ENCODE results near the gene EXD2. TPM values are rescaled to one million over a fixed set of nuclear protein-coding genes. Genes with fewer than 3 reads are reported as not detected.
A peak's percentile ranks its signal among the peaks of the same experiment; 100 is the strongest.
"Not testable (repeated sequence)": the region's sequence is repeated elsewhere in the genome, so short reads cannot be mapped to it uniquely, and the experiment has no call there.

EXD2 gene, protein sequence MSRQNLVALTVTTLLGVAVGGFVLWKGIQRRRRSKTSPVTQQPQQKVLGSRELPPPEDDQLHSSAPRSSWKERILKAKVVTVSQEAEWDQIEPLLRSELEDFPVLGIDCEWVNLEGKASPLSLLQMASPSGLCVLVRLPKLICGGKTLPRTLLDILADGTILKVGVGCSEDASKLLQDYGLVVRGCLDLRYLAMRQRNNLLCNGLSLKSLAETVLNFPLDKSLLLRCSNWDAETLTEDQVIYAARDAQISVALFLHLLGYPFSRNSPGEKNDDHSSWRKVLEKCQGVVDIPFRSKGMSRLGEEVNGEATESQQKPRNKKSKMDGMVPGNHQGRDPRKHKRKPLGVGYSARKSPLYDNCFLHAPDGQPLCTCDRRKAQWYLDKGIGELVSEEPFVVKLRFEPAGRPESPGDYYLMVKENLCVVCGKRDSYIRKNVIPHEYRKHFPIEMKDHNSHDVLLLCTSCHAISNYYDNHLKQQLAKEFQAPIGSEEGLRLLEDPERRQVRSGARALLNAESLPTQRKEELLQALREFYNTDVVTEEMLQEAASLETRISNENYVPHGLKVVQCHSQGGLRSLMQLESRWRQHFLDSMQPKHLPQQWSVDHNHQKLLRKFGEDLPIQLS
- 51.8 TPM for total RNA-seq

DNA sequence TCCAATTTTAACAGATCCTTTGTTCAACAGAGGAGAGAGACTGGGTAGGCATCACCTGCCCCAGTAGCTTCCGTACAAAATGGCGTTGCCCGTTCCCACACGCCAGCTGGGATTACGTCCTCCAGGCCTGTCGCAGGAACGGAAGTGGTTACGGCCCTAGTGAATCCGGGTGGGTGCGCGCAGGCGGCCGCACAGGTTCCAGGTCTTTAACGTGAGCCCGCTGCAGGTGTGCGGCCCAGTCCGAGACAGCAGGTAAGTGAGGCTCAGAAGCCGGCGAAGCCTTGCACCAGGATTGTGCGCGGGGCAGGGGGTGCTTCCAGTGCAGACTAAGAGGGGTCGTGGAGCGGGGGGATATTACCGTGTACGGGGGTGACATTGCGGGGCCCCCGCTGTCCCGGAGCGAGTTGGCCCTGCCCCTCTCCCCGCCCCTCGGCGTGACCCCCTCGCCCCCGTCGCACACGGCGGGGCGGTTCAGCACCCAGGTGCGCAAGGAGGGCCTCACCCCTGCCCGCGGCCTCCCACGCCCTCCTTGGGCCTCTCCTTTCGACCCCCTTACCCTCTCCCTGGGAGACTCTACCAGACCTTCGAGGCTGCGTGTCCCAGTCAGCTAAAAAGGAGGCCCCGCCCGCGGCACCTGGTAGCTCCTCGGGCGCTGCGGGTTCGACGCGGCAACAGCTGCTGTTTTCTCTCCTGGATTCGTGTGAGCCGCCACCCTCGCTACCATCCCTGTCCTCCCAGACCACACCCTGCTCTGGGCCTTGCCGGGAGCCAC is at the start of gene EXD2:
Gene EXD2, plus strand, starts transcription at position 159 of the 772 bp plus-strand sequence. CDS start 17,973 bp downstream, outside the sequence.
- FAIRE-seq (no peak), DNase-seq (ENCODE audit: low spot score in 2 of 2) (peak; percentile 84 to 88)

DNA sequence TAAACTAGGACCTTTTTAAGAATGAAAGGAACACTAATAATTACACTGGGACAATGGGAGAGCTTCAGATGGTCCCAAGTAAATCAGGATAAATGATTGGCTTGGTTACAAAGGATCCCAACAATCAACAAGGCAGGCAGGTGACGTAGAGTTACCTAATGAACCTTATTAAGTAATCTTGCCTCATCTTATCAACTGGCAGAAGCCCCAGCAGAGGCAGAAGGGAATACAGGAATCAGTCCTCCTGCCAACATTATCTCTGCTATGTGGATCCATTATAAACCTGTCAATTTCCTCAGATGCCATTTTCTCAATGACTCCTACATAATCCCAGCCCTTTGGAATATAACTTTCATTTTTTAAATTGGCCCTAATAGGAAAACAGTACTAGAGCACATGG is 49.7 kb upstream of the EXD2 start:
- FAIRE-seq = no peak
- DNase-seq (ENCODE audit: low spot score in 2 of 2) = no peak

DNA sequence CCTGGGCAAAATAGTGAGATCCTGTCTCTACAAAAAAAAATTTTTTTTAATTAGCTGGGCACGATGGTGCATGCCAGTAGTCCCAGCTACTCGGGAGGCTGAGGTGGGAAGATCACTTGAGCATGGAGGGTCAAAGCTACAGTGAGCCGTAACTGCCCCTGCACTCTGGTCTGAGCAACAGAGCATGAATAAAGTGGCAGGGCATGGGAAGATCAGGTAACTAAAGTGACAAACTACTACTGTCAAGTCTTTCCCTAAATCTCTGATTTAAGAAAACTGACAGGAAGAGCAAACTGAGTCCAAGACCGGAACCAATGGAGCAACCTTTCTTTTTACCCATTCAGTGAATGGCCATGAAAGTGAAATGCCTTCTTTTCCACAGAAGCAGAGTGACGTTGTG is 49.2 kb upstream of the EXD2 start:
- DNase-seq (ENCODE audit: low spot score in 2 of 2) (no peak), FAIRE-seq (no peak)

DNA sequence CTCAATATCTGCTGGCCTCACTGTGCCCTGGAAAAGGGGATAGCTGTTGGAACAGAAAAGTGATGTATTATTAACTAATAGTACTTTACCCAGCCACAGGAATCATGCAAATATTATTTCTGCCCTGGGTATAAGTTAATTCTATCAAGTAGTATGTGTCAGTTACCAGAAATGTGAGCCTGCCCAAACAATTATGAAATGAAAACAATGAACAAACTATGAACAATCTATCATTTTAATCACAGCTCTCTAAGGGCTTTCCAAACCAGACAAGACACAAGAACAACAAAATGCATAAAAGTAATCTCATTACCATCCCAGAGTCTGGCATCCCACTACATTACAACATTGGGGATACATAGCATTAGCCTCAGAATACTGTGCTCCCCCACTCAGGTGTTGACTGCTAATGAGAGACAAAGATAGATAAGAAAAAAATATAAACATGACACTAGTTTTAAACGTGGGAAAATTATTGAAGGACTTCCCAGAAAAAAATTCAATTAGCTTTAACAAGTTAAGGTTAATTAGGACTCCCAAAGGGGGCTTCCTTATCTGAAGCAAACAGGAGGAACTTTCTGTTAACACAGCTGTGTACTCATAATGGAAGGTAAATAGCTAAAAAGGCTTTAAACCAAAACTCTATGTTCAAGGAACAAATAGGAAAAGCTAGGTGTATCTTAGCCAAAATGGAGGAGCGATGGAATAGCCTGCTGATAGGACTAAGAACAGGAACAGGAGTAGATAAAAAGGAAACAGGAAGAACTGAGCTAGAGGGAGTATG is 41.6 kb upstream of the EXD2 start:
- no peak for DNase-seq (ENCODE audit: low spot score in 2 of 2)
- FAIRE-seq = no peak

DNA sequence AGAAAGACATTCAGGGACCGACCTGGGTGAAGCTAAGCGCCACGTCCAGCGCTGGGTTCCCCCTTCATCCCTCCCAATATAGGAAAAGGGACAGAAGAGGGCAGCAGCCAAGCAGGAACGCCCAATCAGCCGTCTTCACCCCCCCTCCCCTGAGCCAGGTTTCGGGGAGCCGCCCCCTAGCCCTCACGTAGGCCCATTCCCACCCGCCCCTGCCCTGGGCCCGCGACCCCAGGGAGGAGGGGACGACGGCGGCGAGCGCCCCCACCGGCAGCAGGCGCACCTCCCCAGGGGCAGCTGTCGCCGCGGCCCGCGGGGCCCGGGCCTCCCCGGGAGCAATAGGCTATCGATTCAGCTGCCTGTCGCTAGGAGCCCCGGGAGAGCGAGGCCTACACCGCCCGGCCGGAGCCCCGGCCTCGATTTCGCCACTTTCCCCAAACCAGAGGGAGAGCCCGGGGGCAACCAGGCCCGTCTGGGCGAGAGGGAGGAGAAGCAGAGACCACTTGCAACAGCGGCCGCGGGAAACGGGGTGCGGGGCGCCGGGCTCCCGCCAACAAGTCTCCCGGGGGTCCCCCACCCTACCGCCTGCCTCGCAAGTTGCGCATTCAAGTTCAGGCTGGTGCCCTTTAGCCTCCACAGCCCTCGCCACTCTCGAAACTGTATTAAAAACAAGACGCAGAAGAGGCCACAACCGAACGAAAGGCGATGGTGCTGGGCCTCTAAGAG is 39.7 kb upstream of the EXD2 start:
- DNase-seq (ENCODE audit: low spot score in 2 of 2) (peak; percentile 79 to 83), FAIRE-seq (no peak)

DNA sequence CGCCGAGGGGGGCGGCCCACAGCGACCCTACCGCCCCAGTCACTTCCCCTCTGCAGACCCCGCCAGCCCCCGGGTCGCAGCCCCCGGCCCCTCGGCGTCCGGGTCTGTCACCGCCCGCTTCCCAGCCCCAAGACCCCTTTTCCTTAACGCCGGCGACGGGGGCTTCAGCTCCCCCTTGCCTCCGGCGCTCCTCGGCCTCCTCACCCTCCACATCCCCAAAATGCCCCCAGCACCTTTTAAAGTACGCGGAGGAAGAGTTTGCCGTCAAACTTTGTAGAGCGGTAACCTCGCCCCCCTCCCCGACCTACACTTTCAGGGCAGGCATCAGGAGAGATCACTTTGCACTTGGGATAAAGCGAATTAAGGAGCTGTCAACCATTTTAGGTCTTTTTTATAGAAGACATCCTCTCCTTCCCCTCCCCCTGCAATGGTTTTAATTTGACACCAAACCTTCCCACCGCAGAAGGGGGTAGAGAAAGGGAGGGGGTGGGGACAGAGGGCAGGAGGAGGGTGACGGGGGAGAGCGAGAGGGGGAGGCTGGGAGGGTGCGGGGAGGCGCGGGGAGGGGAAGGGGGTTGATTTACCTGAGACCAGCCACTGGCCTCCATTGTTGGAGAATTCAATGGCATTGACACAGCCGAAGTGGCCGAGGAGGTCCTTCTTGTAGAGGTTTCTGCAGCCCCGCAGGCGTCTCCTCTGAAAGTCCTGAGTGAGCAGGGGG is 39.0 kb upstream of the EXD2 start:
- DNase-seq (ENCODE audit: low spot score in 2 of 2) (peak; percentile 24 to 48), FAIRE-seq (no peak)

DNA sequence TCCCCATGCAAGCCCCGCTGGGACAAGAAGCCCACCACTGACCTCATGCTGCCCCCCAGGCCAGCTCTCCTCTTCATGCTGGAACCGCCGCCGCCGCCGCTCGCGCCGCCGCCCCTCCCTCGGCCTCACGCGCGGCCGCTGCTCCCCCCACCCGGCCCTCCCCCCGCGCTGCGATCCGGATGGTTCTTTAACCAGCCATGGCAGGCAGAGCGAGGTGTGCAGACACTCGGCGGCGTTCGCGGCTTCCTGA is 38.5 kb upstream of the EXD2 start, which contains the start of gene DCAF5:
Gene DCAF5, minus strand, starts transcription at position 218 of the 250 bp plus-strand sequence. Its CDS starts 141 bp downstream, at position 77.
- no peak for FAIRE-seq
- DNase-seq (ENCODE audit: low spot score in 2 of 2) = no peak

DNA sequence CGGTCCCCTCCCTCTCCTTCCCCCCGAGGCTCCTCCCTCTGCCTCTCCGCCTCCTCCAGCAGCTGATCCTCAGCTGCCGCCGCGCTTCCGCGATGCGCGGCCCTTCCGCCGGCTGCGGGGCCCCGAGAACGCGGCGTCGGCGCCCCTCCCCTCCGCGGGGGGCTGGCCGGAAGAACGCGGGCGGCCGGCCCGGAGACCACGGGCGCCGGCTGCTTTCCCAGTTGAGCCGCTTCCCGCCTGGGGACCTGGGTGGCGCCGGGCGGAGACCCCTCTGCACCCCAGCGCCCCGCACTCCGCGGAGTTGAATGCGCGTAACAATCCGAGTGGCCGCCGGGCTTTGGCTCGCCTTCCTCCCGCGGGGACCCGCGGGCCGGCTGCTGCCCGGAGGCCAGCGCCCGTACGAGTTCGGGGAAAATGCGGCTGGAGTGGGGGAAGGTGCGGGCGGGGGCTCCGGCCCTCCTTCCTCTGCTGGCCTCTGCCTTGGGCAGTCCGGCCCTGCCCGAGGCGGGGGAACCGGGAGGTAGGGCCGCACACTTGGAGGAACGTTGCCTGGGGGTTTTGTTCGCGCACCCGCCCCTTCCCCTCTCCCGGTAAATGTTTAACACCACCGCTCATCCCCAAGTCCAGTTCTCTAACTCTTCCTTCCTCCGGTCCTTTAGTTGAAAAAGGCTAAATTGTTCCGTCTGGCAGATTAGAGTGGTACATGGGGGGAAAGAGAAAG is 38.0 kb upstream of the EXD2 start:
- FAIRE-seq = no peak

DNA sequence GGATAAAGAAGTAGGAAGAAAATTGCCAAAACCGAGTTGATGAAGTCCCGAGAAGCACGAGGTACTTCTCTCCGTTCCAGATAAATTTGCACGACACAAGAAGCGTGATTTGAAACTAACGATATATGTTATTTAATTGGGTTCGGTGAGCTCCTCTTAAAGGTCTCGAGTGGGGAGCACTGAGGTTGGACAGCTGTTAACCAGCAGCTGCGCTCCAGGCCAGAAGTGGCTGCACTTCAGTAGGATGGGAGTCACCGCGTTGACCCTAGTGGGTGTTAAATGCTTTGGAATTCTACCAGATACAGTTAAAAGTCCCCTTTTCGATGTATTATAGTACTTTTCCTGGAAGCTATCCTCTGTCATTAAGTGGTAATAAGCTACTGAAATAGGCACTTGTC is 37.4 kb upstream of the EXD2 start:
- DNase-seq (ENCODE audit: low spot score in 2 of 2) = no peak
- FAIRE-seq = no peak

More for the DNA sequence above, 38.0 kb upstream of the EXD2 start:
- peak; percentile 93 to 96 for DNase-seq (ENCODE audit: low spot score in 2 of 2)

DNA sequence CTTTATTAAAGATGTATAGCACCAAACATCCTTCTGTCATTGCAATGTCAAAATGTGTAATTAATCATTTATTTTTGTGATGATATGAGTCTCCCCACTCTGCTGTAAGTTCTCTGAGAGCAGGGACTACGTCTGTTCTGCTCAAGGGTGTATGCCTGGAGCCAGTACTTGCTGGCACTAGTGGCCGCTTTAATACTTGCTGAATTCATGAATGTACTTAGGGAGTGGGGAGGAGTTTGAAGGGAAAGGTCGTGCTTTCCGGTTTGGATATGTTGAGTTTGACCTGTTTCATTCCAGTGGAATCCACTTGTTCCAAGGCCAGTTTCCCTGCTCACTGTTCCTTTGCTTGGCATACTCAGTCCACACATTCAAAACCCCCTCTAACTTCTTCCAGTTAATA is 36.5 kb upstream of the EXD2 start:
- FAIRE-seq (no peak), DNase-seq (ENCODE audit: low spot score in 2 of 2) (no peak)

DNA sequence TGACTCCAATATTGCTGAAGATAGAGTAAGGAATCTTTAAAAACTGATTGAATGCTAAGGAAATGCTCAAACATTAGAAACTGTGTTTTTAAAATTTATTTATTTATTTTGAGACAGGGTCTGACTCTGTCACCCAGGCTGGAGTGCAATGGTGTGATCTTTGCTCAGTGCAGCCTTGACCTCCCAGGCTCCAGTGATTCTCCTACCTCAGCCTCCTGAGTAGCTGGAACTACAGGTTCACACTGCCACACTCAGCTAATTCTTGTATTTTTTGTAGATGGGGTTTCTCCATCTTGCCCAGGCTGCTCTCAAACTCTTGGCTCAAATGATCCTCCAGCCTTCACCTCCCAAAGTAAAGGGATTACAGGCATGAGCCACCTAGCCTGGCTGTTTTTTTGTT is 35.1 kb upstream of the EXD2 start:
- FAIRE-seq (no peak), DNase-seq (ENCODE audit: low spot score in 2 of 2) (no peak)

DNA sequence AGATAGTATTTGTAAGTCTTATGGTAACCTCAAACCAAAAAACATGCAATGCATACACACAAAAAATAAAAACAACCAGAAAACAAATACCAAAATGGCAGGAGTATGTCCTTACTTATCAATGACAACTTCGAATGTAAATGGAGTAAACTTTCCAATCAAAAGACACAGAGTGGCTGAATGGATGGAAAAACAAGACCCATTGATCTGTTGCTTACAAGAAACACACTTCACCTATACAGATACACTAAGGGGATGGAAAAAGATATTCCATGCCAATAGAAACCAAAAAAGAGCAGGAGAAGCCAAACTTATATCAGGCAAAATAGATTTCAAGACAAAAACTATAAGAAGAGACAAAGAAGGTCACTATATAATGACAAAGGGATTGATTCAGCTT is 29.7 kb upstream of the EXD2 start:
- FAIRE-seq = no peak
- DNase-seq (ENCODE audit: low spot score in 2 of 2) = no peak

DNA sequence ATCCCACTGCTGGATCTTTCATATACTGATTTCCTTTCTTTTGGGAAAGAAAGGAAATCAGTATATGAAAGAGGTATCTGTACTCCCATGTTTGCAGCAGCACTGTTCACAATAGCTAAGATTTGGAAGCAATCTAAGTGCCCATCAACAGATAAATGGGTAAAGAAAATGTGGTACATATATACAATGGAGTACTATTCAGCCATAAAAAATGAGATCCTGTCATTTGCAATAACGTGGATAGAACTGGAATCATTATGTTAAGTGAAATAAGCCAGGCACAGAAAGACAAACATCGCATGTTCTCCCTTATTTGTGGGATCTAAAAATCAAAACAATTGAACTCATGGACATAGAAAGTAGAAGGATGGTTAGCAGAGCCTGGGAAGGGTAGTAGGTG is 25.5 kb upstream of the EXD2 start:
- FAIRE-seq; DNase-seq (ENCODE audit: low spot score in 2 of 2): not testable (repeated sequence)

DNA sequence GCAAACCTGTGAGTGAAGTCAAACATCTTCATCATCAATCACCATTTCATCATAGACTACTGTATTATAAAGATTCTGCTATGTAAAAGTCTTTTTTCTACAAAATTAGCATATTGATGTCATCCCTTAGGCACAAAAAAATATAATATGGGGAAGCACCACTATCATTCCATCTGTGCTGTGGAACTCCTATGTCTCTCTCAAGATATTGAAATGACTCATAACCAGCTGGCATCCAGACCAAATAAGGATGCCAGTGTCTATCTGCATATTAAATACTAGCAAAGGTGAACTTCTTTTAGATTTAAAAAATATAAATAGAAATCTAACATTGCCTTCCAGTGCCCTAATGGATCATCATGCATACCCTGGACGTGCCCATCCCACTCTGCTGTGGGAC is 20.5 kb upstream of the EXD2 start:
- no peak for DNase-seq (ENCODE audit: low spot score in 2 of 2)
- no peak for FAIRE-seq

DNA sequence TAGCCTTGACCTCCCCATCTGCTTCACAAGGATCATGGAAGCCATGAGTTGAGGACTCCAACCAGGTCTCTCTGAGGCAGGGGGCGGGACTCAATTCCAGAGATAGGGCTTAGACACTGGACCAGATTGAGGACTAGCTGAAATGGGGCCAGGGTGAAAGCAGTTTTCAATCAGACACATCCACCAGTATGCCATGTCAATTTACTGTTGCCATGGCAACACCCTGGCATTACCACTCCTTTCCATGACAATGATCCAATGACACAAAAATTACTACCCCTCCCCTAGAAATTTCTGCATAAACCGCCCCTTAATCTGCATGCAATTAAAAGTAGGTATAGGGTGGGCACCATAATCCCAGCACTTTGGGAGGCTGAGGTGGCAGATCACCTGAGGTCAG is 19.7 kb upstream of the EXD2 start:
- DNase-seq (ENCODE audit: low spot score in 2 of 2) (no peak), FAIRE-seq (no peak)

DNA sequence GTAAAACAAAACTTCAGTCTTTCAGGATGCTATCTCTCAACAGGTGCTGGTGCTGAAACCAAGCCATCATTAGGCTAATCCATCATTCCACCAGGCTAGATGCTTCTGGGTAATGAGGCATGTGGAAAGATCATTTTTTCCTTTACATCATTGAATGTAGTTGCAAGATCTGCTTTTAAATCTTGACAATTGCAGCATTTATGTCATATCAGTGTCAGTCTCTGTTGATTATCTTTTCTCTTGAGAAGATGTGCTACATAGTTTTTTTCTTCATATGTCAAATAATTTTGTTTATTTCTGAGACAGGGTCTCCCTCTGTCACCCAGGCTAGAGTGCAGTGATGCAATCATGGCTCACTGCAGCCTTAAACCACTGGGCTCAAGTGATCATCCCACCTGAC is 16.2 kb upstream of the EXD2 start:
- no peak for FAIRE-seq
- DNase-seq (ENCODE audit: low spot score in 2 of 2) = no peak

DNA sequence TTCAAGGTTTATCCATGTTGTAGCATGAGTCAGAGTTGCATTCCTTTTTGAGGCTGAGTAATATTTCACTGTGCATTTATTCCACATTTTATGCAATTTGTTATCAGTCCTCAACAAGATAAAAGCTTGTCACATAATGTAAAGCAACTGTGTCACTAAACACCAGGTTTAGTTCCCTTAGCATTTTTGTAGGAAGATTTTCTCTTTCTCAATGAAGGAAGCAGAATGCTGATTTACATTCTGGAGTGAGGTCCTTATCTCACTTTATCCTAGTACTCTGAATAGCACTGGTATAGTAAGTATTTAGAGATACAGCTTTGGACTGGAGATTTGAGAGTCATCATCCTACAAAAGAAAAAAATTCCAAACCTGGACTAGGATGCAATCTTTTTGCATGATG is 9.8 kb upstream of the EXD2 start:
- DNase-seq (ENCODE audit: low spot score in 2 of 2) = no peak

DNA sequence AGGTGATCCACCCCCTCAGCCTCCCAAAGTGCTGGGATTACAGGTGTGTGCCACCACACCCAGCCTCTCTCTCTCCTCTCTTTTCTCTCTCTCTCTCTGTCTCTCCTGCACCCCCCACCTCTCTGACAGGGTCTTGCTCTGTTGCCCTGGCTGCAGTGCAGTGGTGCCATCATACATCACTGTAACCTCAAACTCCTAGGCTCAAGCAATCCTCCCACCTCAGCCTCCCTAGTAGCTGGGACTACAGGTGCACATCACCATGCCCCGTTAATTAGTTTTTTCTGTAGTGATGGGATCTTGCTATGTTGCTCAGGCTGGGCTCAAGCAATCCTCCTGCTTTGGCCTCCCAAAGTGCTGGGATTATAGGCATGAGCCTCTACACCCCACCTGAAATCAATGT is 8.7 kb upstream of the EXD2 start:
- not testable (repeated sequence) for DNase-seq (ENCODE audit: low spot score in 2 of 2); FAIRE-seq

More for the DNA sequence above, 9.8 kb upstream of the EXD2 start:
- FAIRE-seq = no peak

DNA sequence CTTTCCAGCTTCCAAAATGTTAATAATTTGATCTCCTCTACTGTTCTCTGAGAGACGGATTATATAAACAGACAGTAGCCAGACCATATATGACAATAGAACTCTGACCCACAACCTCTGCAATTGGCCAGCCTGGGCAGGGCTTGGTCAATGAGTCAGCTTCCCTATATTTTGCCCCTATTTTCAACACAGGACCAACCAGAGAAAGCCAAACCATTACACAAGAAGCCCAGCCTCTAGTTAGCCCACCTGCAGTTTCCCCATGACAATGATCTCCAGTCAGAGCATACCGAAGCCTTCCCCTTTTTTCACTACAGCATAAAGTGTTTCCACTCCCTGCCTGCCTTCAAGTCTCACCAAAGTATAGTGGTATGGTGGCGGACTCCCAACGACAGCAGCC is 7.6 kb upstream of the EXD2 start:
- no peak for FAIRE-seq
- DNase-seq (ENCODE audit: low spot score in 2 of 2) = no peak
